Measurements from ENCODE around the gene HS3ST4. TPM values are rescaled to one million over a fixed set of nuclear protein-coding genes. Genes with fewer than 3 reads are reported as not detected.

The HS3ST4 gene
- total and polyA plus RNA-seq, 2 of the 4 experiments (the other 2 are of a cell fraction), result not detected

- Histone ChIP-seq H2AFZ (replicated peaks; ENCODE audit: low read length, poor library complexity) (no peak overlapping the region), H3K9ac (ENCODE audit: low read depth, low read length) (no peak overlapping the region), H4K91ac (ENCODE audit: insufficient read depth, low read depth, low read length) (no peak overlapping the region), H2BK5ac (ENCODE audit: low read depth, low read length, poor library complexity, severe bottlenecking) (no peak overlapping the region), H2BK120ac (ENCODE audit: low read depth, low read length) (no peak overlapping the region), H3K9me1 (ENCODE audit: insufficient read depth, low read length) (no peaks in the 10 kb centered on the region), H3K4me3 (ENCODE audit: insufficient read depth, low read depth, low read length) (no peak overlapping the region), H4K8ac (ENCODE audit: low read depth in 2 of 2, low read length in 2 of 2) (no peak overlapping the region), H3K27ac (ENCODE audit: insufficient read depth, low read length) (no peak overlapping the region), H4K5ac (ENCODE audit: low read depth, low read length) (no peak overlapping the region), H3K4me2 (ENCODE audit: low read depth, low read length) (no peak overlapping the region), H3K18ac (ENCODE audit: low read depth, low read length) (no peak overlapping the region), H4K20me1 (ENCODE audit: insufficient read depth, low read length) (no peaks in the 10 kb centered on the region), H2BK15ac (ENCODE audit: low read depth, low read length) (no peak overlapping the region), H3K79me1 (ENCODE audit: low read depth in 1 of 2, low read length in 2 of 2) (no peaks in the 10 kb centered on the region), H3K23ac (ENCODE audit: low read depth, low read length) (no peak overlapping the region), H3K14ac (replicated peaks; ENCODE audit: low read depth, low read length) (no peak overlapping the region), H2BK20ac (ENCODE audit: low read depth, low read length) (no peak overlapping the region), H2AK5ac (ENCODE audit: low read depth, low read length) (no peak overlapping the region), H3K9me3 (ENCODE audit: control insufficient read depth, insufficient read depth, low read length) (peaks cover 9% of the 10 kb centered on the region), H3K27me3 (ENCODE audit: control insufficient read depth, insufficient read depth, low read length) (no peaks in the 10 kb centered on the region), H3K56ac (ENCODE audit: extremely low read depth, insufficient read depth, low read length) (no peak overlapping the region), H3K36me3 (ENCODE audit: control insufficient read depth, insufficient read depth, low read length) (no peaks in the 10 kb centered on the region), H3K4me1 (ENCODE audit: control insufficient read depth, insufficient read depth, low read length) (no peaks in the 10 kb centered on the region), H2AK9ac (replicated peaks; ENCODE audit: low read depth, low read length, poor library complexity) (no peak overlapping the region), H3K4ac (ENCODE audit: low read depth, low read length) (no peak overlapping the region)
- ATAC-seq (ENCODE audit: low read depth), result no peak
- DNase-seq, result no peak
- CTCF ChIA-PET, result interaction anchor here (0.6 kb wide), 1 partner anchor 59 kb away, joined by 3 read pairs; no protein-coding TSS in a partner anchor
- no peak for TF ChIP-seq POLR2A (IDR thresholded peaks at IDR 0.05; ENCODE audit: low read depth, low read length)
- TF ChIP-seq MAFK (IDR thresholded peaks at IDR 0.05; ENCODE audit: low read depth, low read length), result no peak
- TF ChIP-seq, protein P1, sequence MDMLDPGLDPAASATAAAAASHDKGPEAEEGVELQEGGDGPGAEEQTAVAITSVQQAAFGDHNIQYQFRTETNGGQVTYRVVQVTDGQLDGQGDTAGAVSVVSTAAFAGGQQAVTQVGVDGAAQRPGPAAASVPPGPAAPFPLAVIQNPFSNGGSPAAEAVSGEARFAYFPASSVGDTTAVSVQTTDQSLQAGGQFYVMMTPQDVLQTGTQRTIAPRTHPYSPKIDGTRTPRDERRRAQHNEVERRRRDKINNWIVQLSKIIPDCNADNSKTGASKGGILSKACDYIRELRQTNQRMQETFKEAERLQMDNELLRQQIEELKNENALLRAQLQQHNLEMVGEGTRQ (IDR thresholded peaks at IDR 0.05; ENCODE audit: low read depth, low read length), result no peak
- no peak for TF ChIP-seq RCOR1 (IDR thresholded peaks at IDR 0.05; ENCODE audit: insufficient replicate concordance, low read length)
- no peak for TF ChIP-seq BHLHE40 (IDR thresholded peaks at IDR 0.05; ENCODE audit: low read depth, low read length)
- no peak for TF ChIP-seq CEBPB (IDR thresholded peaks at IDR 0.05; ENCODE audit: low read depth, low read length)
- TF ChIP-seq SMC3 (IDR thresholded peaks at IDR 0.05; ENCODE audit: low read depth, low read length), result no peak
- TF ChIP-seq, protein P2, sequence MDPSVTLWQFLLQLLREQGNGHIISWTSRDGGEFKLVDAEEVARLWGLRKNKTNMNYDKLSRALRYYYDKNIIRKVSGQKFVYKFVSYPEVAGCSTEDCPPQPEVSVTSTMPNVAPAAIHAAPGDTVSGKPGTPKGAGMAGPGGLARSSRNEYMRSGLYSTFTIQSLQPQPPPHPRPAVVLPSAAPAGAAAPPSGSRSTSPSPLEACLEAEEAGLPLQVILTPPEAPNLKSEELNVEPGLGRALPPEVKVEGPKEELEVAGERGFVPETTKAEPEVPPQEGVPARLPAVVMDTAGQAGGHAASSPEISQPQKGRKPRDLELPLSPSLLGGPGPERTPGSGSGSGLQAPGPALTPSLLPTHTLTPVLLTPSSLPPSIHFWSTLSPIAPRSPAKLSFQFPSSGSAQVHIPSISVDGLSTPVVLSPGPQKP (IDR thresholded peaks at IDR 0.05; ENCODE audit: borderline replicate concordance, low read depth, low read length), result no peak
- TF ChIP-seq FOS (IDR thresholded peaks at IDR 0.05; ENCODE audit: low read depth, low read length), result no peak
- no peak for TF ChIP-seq RFX5 (IDR thresholded peaks at IDR 0.05; ENCODE audit: low read depth, low read length)
- no peak for TF ChIP-seq RAD21 (IDR thresholded peaks at IDR 0.05; ENCODE audit: low read length)
- dilution Hi-C loops (cut with HindIII; ENCODE audit: low sequenced_read_pairs, unreplicated experiment) (no loop called here), in situ Hi-C loops (cut with MboI; ENCODE audit: low sequenced_read_pairs) (no loop called here), intact Hi-C loops (cut with micrococcal nuclease) (no loop called here)
- BruUV-seq (replicated peaks), result no TSS peak
- WGBS, 2 experiments (ENCODE audit: extremely low coverage in 2 of 2, insufficient read length in 1 of 2), result no CpG with 5 or more reads among the region's 4 CpGs
- POLR2A ChIA-PET (ENCODE audit: unreplicated experiment), result no interaction called here
Measured at GRCh38 chr16:25643633-25644032, 48.1 kb upstream of the HS3ST4 start.

All from IMR-90 (cell line).